GM18519 (cell line): ENCODE measurements around the gene LDB3.

ENCODE experiments used
- ATAC-seq: cut with Tn5 transposase; IDR thresholded peaks from one replicate; pipeline ENCODE4 v1.9.1; 2021; ENCODE audit warnings: mild to moderate bottlenecking, moderate library complexity; ENCODE audit not compliant: unreplicated experiment, low FRiP score

The LDB3 gene

DNA sequence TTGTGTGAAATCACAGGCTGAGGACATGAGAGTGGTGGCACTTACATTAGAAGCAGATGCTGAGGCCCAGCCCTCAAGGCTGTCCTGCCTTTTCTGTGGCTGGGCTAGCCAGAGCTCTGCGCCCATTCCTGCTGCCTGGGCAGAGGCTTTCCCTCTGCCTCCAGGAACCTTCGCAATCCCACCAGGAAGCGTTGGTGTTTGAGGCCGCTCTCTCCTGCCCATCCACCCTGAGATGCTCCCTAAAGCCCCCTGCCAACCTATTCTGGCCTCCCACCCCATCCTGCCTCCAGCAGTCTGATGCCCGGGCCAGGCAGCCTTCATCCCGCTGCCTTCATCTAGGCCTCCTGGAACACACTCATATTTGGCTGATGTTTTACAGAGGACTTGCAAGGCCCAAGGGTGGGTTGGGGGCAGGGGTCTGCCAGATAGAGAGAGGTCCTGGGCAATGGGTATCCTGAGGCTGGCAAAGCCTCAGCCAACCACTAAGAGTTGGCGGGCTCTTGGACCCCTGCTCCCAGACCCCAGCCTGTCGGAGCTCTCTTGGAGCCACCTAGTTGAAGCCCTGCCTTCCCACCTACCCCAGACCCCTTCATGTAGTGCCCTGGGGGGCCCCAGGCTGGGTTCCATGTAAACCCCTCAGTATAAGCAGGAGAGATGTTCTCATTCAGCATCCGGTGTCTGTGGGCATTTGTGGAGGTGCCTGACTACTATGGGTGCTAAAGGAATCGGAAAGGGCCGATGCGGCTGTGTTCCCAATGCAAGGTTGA is 32.7 kb downstream of the LDB3 start:
- ATAC-seq = no peak

DNA sequence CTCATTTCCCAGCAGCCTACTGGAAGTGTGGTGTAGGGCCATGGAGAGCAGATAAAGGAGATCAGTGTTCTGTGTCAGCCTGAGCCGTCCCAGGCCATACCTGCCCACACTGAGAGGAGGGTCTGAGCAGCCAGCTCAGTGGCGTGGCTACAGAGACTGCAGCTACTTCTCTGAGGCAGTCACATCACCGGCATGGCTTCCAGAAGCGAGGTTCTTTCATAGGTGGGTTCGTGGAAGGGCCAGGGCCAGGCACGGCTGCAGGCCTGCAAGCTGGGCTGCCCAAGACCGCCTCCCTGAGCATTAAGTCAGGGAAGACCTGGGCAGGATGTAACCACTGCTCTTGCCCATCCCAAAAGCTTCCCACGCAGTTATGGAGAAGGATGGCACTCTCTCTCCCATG is 34.9 kb downstream of the LDB3 start:
- no peak for ATAC-seq

DNA sequence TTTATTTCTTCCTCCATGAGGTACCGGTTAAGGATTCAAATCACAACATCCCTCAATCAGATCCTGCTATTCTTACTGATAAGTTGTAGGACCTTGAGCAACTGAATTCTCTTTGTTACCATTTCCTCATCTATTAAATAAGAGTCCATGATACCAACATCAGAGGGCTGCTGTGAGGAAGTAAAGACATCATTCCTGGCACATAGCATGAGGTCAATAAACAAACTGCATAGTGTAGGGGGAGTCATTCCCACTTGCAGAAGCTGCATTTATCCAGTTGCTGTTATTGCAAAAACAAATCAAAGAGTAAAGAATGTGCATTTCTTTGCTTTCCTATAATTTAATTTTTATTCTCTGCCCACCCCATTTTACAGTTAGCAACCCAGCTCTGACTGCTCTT is 36.8 kb downstream of the LDB3 start:
- no peak for ATAC-seq

DNA sequence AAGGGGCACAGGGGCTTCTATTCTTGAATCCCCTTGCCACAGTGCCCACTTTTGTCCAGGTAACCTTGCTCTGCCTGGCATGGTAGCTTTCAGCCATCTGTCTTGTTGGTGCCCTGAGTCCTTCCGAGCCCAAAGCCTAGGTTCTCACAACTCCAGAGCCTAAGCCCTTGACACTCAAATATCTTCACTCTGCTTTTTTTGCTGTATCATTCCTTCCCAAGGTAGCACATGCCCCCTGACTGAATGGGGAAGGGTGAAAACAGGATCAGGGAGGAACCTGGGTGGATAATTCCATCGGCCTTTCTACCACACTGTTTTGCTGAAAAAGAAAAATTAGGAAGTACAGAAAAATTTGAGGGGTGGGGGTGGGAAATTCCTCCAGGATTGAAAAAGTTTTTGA is 37.6 kb downstream of the LDB3 start:
- ATAC-seq = no peak

DNA sequence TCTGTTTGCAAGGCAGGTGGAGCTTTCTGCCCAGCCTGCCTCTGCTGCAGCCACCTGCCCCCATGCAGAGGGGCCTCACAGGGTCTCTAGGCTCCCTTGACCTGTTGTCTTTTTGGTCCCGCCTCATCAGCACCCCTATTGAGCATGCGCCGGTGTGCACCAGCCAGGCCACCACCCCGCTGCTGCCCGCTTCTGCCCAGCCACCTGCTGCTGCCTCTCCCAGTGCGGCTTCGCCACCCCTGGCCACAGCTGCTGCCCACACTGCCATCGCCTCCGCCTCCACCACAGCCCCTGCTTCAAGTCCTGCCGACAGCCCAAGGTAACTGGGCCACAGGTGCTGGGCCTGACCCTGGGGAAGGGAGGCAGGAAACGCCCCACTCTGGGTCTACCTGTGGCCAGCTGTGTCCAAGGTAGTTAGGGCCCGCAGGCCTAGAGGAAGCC is 38.1 kb downstream of the LDB3 start:
- ATAC-seq = no peak

DNA sequence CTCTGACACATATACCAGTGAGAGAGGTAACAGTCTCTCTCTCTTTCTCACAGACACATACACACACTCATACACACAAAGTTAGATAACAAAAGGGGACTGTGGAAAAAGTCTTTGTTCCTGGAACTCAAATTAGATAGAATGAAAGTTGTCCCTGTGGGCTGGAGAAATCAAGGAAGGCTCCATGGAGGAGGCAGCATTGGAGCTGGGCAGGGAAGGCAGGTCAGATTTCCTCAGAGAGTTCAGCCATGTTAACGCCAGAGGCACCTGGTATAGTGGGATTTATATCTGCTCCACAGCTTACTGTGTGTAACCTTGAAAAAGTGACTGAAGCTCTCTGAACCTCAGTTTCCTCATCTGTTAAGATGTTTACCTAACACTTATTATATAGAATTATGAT is 38.7 kb downstream of the LDB3 start:
- no peak for ATAC-seq

DNA sequence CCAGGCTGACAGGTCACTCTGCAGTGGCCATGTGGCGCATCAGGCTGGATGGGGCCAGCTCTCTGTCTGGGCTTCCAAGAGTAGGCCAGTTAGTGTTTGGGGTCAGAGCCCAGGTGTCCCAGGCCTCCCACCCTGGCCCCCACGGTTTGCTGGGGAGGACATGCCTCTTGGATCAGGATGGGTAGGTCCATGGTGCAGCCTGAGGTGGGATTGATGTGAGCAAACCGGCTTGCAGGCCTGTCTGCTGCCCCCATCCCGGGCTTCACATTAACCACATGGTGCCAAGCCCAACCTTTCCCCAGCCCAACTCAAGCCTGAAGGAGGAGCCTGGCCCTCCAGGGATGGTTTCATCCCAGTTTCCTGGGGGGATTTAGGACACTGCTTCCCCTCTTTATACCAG is 39.2 kb downstream of the LDB3 start:
- no peak for ATAC-seq

DNA sequence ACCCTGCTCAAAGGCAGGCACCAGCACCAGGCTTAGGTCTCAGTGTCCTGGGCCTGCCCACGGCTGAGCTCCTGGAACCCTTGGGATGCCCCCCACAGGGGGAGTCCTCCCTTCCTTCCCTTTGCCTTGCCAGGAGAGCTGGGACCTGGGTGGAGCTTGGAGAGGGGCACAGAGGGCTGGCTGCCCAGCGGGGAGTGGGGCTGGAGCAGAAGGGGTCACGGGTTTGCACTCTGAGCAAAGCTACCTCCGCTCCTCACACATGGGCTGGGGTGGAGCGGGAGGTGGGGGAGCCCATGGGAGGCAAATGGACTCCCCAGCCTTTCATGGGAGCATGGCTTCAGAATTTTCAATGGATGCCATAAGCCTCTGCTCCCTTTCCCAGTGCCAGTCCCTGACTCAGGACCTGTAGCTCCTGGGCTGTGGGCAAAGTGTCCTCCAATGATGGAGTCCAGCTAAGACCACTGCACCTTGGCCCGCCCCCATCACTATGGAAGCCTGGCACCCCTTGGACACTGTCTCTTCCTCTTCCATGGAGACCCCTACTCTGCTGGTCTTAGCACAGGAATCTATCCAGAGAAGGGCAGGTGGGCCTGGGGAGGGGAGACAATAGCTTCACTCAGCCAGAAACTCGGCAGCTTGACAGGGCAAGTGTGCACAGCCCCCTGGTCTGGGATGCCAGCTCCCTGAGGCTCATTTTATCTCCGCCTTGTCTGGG is 39.9 kb downstream of the LDB3 start:
- ATAC-seq = no peak

DNA sequence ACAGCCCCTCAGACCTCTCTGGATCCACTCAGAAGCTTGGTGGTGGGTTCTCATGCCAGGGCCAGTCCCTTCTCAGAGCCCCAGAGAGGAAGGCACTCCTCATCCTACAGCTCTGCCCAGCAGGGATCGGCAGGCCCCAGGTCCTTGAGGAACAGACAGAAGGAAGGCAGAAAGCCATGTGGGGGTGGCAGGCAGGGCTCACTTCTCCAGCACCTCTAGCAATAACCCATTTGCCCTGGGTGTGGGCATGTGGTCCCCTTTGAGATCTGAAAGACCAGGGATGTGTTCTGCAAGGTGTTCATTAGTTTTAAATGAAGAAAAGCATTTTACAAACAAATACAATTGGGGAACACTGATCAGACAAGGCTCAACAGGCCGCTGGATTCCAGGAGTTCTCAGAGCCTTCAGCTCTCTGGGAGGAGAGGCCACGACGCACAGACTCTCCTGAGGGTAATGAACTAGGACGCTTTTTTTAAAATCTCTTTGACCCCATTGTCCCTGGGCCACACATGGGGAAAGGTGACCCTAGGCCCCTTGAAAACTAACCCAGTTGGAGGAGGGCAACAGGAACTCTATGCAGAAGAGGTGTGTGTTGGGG is 40.6 kb downstream of the LDB3 start:
- no peak for ATAC-seq

DNA sequence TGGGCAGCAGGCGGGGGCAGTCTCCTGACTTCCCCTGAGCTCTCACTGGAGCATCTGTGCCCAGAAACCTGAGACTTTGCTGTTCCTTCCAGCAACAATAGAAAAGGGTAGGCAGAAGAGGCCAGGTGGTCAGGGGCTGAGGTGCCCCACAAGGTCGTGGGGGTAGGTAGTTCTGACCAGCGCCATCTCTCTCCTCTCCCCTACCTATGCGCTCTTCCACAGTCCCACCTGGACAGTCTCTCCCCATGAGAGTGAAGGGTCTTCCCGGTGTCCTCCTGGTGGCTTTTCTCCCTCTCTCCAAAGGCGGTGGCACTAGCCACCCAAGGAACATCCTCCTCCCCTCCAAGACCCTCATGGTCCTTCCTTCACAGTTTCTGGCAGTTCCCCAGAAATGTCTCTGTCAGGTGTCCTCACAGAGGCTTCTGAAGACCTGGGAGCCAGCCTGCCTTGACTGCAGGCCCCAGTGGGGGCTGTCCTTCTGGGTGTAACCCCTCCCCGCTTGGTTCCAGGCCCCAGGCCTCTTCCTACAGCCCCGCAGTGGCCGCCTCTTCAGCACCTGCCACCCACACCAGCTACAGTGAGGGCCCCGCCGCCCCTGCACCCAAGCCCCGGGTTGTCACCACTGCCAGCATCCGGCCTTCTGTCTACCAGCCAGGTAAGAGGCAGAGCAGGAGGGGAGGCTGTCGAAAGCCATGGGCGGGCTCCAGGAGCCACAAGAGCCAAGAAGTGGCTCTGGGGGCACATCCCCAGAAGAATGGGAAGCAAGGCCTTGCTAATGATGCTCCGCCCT is 41.3 kb downstream of the LDB3 start:
- ATAC-seq = no peak

DNA sequence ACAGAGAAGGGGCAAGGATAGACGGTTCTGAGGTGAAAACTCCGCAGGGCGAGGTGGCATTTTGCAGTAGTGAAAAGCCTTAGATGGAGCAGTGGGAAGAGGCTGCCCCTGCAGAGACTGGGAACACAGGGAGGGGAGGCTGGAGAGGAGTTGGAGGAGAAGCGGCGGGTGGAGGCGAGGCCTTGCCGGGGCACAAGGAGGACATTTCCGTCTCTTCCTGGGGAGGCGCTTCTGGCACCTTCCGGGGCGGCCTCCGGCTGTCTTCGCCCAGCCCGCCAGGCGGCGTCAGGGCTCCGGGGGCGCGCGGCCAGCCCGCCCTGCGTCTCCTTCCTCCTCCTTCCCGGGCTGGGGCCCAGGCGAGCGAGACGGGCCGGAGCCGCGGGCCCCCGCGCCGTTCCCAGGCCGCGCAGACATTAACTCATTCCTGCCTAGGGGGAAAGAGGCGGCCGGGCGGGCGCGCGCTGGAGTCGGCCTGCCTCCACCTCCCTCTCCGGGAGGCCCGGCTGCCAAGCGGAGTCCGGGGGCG is 42.7 kb downstream of the LDB3 start:
- peak; percentile 85 for ATAC-seq

DNA sequence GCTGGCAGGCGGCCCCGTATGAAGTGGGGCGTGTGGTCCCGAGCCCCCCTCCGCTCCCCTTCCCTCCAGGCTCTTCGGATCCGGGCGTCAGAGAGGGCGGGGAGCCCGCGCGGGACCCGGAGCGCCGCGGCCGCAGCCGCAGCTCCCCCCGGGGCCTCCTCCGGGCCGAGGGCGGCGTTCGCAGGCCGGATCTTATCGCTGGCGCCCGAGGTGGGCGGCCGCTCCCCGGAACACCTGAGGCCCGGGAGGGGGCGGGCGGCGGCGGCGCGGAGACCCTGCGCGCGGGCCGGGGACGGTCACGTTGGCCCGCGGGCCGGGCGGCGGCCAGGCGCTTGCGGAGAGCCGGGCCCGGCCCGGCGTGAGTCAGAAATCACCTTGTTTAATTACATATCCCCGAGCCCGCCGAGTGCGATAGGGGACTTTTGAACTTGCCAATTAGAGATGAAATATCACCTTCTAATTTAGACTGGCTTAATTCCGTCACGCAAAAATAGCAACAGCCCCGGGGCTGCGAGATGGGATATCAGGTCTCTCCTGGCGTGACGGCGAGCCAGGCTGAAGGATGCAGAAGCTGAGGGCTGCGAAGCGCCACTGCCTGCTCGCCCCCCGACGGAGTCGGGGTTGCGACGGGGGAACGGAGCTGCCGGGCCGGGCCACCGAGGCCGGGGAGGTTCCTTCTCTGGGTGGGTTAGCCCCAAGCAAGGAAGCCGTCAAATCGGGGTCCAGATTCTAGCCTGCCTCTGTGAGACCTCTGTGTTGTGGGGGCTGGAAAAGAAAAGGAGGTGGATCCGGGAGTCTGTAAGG is 43.4 kb downstream of the LDB3 start:
- ATAC-seq = peak; percentile 9

DNA sequence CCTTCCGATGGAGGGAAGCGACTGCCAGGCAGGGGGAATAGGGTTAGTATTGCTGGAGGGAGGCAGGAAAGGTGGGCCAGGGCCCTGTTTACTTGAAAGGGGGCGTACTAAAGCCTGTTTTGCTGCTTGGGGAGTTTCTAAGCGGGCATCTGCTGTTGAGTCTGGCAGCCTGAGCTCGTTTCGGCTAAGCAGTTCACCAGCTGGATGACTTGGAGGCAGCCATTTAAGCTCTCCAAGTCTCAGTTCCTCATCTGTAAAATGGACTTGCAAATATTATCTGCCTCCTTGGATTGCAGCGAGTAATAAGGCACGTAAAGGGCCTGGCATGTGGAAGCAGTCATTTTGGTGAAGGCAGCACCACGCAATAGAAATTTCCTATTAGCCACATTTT is 44.0 kb downstream of the LDB3 start:
- no peak for ATAC-seq

DNA sequence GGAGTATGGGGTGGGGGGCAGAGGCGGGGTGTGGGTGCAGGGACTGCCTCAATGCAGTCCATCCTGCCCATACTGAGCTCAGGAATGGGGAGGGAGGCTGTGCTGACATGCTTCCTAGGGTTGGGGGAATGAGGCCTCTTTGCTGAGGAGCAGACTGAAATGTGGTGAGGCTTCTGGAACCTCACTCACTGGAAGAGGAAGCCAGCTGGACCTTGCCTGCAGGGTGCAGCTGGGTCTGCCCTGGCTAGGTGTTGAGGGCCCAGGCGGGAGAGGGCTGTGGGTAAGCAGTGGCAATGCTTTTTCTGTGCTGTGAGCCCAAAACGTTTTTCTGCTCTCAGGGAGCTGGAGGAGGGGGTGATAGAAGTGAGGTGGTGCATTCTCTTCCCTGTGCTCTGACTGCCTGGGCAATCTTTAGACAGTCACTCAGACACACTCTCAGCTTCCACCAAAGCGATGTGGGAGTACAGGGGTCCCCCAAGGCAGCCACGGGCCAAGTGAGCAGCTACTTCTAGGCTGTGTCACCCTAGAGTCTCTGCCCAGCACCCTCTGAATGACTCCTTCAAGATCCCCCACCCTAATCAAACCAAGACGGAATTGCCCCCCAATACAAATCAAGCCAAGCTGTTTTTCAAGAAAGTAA is 47.0 kb downstream of the LDB3 start:
- ATAC-seq = no peak

DNA sequence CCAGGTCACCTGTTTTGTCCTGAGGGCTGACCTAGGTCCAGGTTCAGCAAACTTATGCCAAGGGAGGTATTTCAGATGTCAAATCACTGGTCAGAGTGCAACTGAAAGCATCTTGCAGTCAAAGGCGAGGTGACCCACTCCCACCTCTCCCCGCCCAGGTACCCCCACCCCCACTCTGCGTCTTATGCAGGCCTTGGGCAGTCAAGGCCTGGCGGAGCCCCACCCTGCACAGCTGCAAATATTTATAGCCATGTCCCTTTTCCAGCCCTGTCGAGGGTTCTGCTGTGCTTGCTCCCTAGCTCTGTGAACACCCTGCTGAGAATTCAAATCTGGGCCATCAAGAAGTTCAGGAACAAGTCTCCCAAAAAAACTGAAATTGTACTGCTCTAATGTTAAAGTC is 47.5 kb downstream of the LDB3 start:
- no peak for ATAC-seq

DNA sequence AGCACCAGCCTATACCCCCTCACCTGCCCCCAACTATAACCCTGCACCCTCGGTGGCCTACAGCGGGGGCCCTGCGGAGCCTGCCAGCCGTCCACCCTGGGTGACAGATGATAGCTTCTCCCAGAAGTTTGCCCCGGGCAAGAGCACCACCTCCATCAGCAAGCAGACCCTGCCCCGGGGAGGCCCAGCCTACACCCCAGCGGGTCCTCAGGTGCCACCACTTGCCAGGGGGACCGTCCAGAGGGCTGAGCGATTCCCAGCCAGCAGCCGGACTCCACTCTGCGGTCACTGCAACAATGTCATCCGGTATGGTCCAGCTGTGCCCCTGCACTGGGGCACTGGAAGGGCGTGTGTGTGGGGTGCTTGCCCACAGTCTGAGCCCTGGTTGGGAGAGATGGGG is 48.2 kb downstream of the LDB3 start:
- no peak for ATAC-seq

DNA sequence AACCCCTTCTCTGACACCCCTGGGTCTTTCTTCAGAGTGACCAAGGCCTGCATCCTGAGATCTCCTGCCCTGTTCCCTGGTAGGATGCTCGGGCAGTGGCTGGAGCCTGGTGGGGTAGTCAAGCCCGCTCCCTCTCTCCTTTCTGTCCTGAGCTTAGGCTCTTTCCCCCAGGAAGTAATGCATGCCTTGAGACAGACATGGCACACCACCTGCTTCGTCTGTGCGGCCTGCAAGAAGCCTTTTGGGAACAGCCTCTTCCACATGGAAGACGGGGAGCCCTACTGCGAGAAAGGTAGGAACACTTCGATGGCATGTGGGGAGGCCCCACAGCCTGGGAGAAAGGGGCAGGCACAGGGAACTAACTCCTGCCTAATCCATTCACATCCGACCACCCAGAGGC is 50.2 kb downstream of the LDB3 start:
- no peak for ATAC-seq

DNA sequence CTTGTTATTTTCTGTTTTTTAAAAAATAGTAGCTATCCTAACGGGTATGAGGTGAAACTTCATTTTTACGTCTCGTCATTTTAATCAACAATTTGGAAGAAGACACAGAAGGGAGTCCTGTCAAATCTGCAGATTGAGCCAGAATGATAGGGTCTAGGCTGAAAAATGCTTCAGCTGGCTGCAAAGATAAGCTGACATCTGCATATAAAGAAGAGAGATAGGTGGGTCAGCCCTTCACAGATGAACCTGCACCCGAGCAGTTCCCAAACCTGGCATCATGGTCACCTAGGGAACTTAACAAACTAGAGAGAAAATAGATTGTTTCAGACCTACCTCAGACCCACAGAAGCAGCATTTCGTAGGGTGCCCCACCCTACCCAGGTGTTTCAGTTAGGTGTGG is 52.9 kb downstream of the LDB3 start:
- ATAC-seq = no peak

DNA sequence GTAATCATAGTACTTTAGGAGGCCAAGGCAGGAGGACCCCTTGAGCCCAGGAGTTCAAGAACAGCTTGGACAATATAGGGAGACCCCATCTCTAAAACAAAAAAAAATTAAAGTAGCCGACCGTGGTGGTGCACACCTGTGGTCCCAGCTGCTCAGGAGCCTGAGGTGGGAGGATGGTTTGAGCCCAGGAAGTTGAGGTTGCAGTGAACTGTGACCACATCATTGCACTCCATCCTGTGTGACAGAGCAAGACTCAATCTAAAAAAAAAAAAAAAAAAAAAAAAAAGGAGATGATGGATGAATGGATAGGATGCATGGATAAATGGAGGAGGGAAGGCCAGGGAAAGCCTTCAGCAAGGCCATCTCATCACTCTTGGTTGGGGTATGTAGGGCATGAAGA is 54.7 kb downstream of the LDB3 start:
- no peak for ATAC-seq

DNA sequence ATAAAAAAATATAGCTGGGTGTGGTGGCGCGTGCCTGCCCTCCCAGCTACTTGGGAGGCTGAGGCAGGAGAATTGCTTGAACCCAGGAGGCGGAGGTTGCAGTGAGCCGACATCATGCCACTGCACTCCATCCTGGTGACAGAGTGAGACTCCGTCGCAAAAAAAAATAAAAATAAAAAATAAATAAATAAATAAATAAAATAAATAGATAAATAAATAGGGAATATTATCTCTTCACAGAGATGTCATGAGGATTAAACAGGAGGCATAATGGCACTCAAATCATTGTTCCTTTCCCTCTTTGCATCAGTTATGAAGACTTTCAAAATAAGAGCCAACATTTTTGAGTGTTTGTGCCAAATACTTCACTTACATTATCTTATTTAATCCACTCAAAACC is 56.1 kb downstream of the LDB3 start:
- ATAC-seq = no peak
